OCI-LY1 (cell line): ENCODE results near the gene SEMA3A.

Experiments used
- H2AFZ ChIP-seq: fragments of 200-600 bp; sonication (generic), shearing (Covaris generic); 2 replicates; pipeline ENCODE4 v1.6.0; 2014; ENCODE audit warnings: antibody characterized with exemption, mild to moderate bottlenecking, low read length
- H3F3A ChIP-seq: fragments of 200-600 bp; sonication (generic), shearing (Covaris generic); 2 replicates; pipeline ENCODE4 v1.6.0; 2014; ENCODE audit warnings: mild to moderate bottlenecking, antibody characterized with exemption, low read length, moderate library complexity; ENCODE audit not compliant: insufficient read depth
- H3K27ac ChIP-seq: fragments of 200-600 bp; sonication (generic); 2 replicates; pipeline ENCODE4 v1.5.1; 2014; ENCODE audit warnings: low read length, mixed run types, mild to moderate bottlenecking, low read depth; ENCODE audit not compliant: poor library complexity, severe bottlenecking
- H3K27me3 ChIP-seq: fragments of 200-600 bp; sonication (generic); 2 replicates; pipeline ENCODE4 v1.6.0; 2014; ENCODE audit warnings: antibody characterized with exemption, mild to moderate bottlenecking, low read length, moderate library complexity; ENCODE audit not compliant: insufficient read depth
- H3K36me3 ChIP-seq: fragments of 200-600 bp; sonication (generic); 2 replicates; pipeline ENCODE4 v1.6.1; 2014; ENCODE audit warnings: mild to moderate bottlenecking, antibody characterized with exemption, low read length, moderate library complexity, mixed read lengths; ENCODE audit not compliant: insufficient read depth
- H3K4me1 ChIP-seq: fragments of 200-600 bp; sonication (generic); 2 replicates; pipeline ENCODE4 v1.5.1; 2014; ENCODE audit warnings: mild to moderate bottlenecking, low read length, moderate library complexity; ENCODE audit not compliant: insufficient read depth, severe bottlenecking
- H3K4me2 ChIP-seq: fragments of 200-600 bp; sonication (generic), shearing (Covaris generic); 2 replicates; pipeline ENCODE4 v1.6.1; 2014; ENCODE audit warnings: low read length
- H3K4me3 ChIP-seq: fragments of 200-600 bp; sonication (generic); 2 replicates; pipeline ENCODE4 v1.5.1; 2014; ENCODE audit warnings: low read length, low read depth, mild to moderate bottlenecking, mixed read lengths; ENCODE audit not compliant: poor library complexity, severe bottlenecking
- H3K79me2 ChIP-seq: fragments of 200-600 bp; shearing (Covaris generic); 2 replicates; pipeline ENCODE4 v1.6.1; 2016; ENCODE audit warnings: mixed run types, low read length, mixed read lengths; ENCODE audit not compliant: insufficient read depth
- H3K9ac ChIP-seq: fragments of 200-600 bp; sonication (generic), shearing (Covaris generic); 2 replicates; pipeline ENCODE4 v1.6.1; 2014; ENCODE audit warnings: mild to moderate bottlenecking, low read length, mixed read lengths
- H3K9me2 ChIP-seq: fragments of 200-600 bp; sonication (generic), shearing (Covaris generic); 2 replicates; pipeline ENCODE4 v1.6.1; 2014; ENCODE audit warnings: low read depth, mild to moderate bottlenecking, low read length, mixed read lengths
- H3K9me3 ChIP-seq: fragments of 200-600 bp; shearing (Covaris generic); 2 replicates; pipeline ENCODE4 v1.6.1; 2014; ENCODE audit warnings: low read length, mixed read lengths
- H4K20me1 ChIP-seq: fragments of 200-600 bp; sonication (generic), shearing (Covaris generic); 2 replicates; pipeline ENCODE4 v1.6.0; 2016; ENCODE audit warnings: mild to moderate bottlenecking, low read length; ENCODE audit not compliant: insufficient read depth
- CTCF ChIP-seq: fragments of 200-600 bp; sonication (generic), shearing (Covaris generic); IDR thresholded peaks from 2 replicates; pipeline ENCODE4 v1.5.1; 2017; ENCODE audit warnings: mild to moderate bottlenecking, antibody characterized with exemption, low read length, moderate library complexity, mixed read lengths
- EZH2 ChIP-seq: fragments of 200-600 bp; sonication (generic), shearing (Covaris generic); IDR thresholded peaks from 2 replicates; pipeline ENCODE4 v1.8.0; 2017; ENCODE audit warnings: borderline replicate concordance, mixed run types, mild to moderate bottlenecking, antibody characterized with exemption, low read length, moderate library complexity, mixed read lengths

Gene SEMA3A

GRCh38 chr7:84149573-84149972 lies 45.0 kb downstream of the SEMA3A start:
- H4K20me1 ChIP-seq, result no peaks in the 10 kb centered on the region
- H3K9me3 ChIP-seq, result no peaks in the 10 kb centered on the region
- no peak overlapping the region for H3K4me3 ChIP-seq
- TF ChIP-seq CTCF, result no peak
- no peak for TF ChIP-seq EZH2
- H3K9ac ChIP-seq, result no peak overlapping the region
- no peak overlapping the region for H3K27ac ChIP-seq
- H3F3A ChIP-seq, result no peaks in the 10 kb centered on the region
- no peak overlapping the region for H2AFZ ChIP-seq
- H3K27me3 ChIP-seq, result no peaks in the 10 kb centered on the region
- H3K36me3 ChIP-seq, result no peaks in the 10 kb centered on the region
- H3K4me2 ChIP-seq, result no peak overlapping the region
- no peaks in the 10 kb centered on the region for H3K9me2 ChIP-seq
- peaks cover 14% of the 10 kb centered on the region for H3K4me1 ChIP-seq
- H3K79me2 ChIP-seq, result no peaks in the 10 kb centered on the region

DNA sequence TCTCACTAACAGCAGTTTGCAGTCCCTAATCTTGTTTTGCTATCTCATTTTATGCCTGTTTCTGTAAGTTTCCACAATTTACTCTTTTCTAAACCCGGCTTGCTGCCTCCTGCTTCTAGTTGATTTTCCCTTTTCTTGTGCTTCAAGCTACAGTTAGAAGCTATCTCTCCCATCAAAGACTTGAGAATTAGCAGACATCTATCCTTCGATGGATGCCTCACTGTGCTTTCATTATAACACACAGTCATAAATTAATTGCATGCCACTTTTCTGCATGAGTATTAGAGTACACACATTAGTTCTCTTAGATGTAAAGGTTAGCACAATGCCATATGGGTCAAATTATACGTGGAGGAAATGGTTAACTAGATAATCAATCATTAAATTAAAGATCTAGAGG lies 48.7 kb downstream of the SEMA3A start:
- no peaks in the 10 kb centered on the region for H3K27me3 ChIP-seq
- H3K9ac ChIP-seq, result peak overlapping the region; percentile 4; the same call in 1 of the 2 replicates
- no peaks in the 10 kb centered on the region for H3K9me3 ChIP-seq
- H3K4me3 ChIP-seq, result no peak overlapping the region
- no peaks in the 10 kb centered on the region for H3K79me2 ChIP-seq
- H3K27ac ChIP-seq, result no peak overlapping the region
- no peaks in the 10 kb centered on the region for H4K20me1 ChIP-seq
- no peaks in the 10 kb centered on the region for H3K36me3 ChIP-seq
- TF ChIP-seq CTCF, result no peak
- no peak for TF ChIP-seq EZH2
- peaks cover 14% of the 10 kb centered on the region for H3K4me1 ChIP-seq
- no peaks in the 10 kb centered on the region for H3K9me2 ChIP-seq
- peak overlapping the region; percentile 37; the same call in 1 of the 2 replicates for H3K4me2 ChIP-seq
- no peaks in the 10 kb centered on the region for H3F3A ChIP-seq
- peak overlapping the region; percentile 59; the same call in 1 of the 2 replicates for H2AFZ ChIP-seq

DNA sequence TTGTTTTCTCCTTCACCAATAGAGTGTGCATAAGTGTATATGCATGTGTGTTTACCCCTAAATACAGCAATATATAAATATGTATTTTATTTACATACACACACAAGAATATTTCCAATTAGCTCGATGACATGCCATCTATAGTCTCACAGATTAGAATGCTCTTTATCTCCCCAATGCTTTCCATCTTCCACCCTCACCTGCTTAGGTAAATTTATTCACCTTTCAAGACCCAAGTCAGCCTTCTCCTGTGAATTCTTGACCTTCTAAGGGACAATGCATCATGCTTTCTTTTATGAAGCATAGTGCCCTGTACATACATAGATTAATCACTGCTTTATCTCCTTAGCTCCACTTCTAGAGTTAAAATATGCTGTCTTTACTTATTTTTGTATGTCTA lies 49.7 kb downstream of the SEMA3A start:
- Histone ChIP-seq H3K27me3 (no peaks in the 10 kb centered on the region), H3K4me1 (peaks cover 14% of the 10 kb centered on the region), H3K4me3 (no peak overlapping the region), H3K9ac (no peak overlapping the region), H3F3A (no peaks in the 10 kb centered on the region), H3K4me2 (no peak overlapping the region), H3K36me3 (no peaks in the 10 kb centered on the region), H3K79me2 (no peaks in the 10 kb centered on the region), H2AFZ (no peak overlapping the region), H3K9me3 (no peaks in the 10 kb centered on the region), H3K27ac (no peak overlapping the region), H4K20me1 (no peaks in the 10 kb centered on the region), H3K9me2 (no peaks in the 10 kb centered on the region)
- no peak for TF ChIP-seq EZH2

- H3K36me3 ChIP-seq, result no peaks in the 10 kb centered on the region
- H2AFZ ChIP-seq, result no peak overlapping the region
- no peaks in the 10 kb centered on the region for H3K27me3 ChIP-seq
- no peak overlapping the region for H3K4me3 ChIP-seq
- H4K20me1 ChIP-seq, result no peaks in the 10 kb centered on the region
- no peaks in the 10 kb centered on the region for H3K79me2 ChIP-seq
- H3K9ac ChIP-seq, result no peak overlapping the region
- TF ChIP-seq EZH2 (no peak), CTCF (no peak)
- no peaks in the 10 kb centered on the region for H3F3A ChIP-seq
- H3K4me1 ChIP-seq, result peaks cover 14% of the 10 kb centered on the region
- H3K9me3 ChIP-seq, result no peaks in the 10 kb centered on the region
- no peak overlapping the region for H3K4me2 ChIP-seq
- H3K9me2 ChIP-seq, result no peaks in the 10 kb centered on the region
- no peak overlapping the region for H3K27ac ChIP-seq
Observed at GRCh38 chr7:84144480-84144879, 50.1 kb downstream of the SEMA3A start.
